Ishikawa (cell line): Measurements from ENCODE around the gene MSANTD1.

Experiments
- CEBPB ChIP-seq: IDR thresholded peaks from 2 replicates; pipeline ENCODE4 v1.6.1; 2012
- CREB1 ChIP-seq: IDR thresholded peaks from 2 replicates; pipeline ENCODE4 v1.6.1; 2012; ENCODE audit warnings: low read depth
- EGR1 ChIP-seq: IDR thresholded peaks from 2 replicates; pipeline ENCODE4 v1.6.1; 2012
- EP300 ChIP-seq: IDR thresholded peaks from 2 replicates; pipeline ENCODE4 v1.6.1; 2012; ENCODE audit warnings: borderline replicate concordance
- MAX ChIP-seq: IDR thresholded peaks from 2 replicates; pipeline ENCODE4 v1.6.1; 2012
- NFIC ChIP-seq: IDR thresholded peaks from 2 replicates; pipeline ENCODE4 v1.6.1; 2012
- RAD21 ChIP-seq: IDR thresholded peaks from 2 replicates; pipeline ENCODE4 v1.6.1; 2012; ENCODE audit warnings: low read depth
- REST ChIP-seq: IDR thresholded peaks from 2 replicates; pipeline ENCODE4 v1.6.1; 2012; ENCODE audit warnings: low read depth, mild to moderate bottlenecking
- TAF1 ChIP-seq: IDR thresholded peaks from 2 replicates; pipeline ENCODE4 v1.6.1; 2012; ENCODE audit warnings: low read depth, mild to moderate bottlenecking
- TCF12 ChIP-seq: IDR thresholded peaks from 2 replicates; pipeline ENCODE4 v1.6.1; 2012; ENCODE audit warnings: low read depth
- YY1 ChIP-seq: IDR thresholded peaks from 2 replicates; pipeline ENCODE4 v1.6.1; 2012; ENCODE audit warnings: low read depth
- ZBTB7A ChIP-seq: IDR thresholded peaks from 2 replicates; pipeline ENCODE4 v1.6.1; 2012; ENCODE audit warnings: low read depth

DNA sequence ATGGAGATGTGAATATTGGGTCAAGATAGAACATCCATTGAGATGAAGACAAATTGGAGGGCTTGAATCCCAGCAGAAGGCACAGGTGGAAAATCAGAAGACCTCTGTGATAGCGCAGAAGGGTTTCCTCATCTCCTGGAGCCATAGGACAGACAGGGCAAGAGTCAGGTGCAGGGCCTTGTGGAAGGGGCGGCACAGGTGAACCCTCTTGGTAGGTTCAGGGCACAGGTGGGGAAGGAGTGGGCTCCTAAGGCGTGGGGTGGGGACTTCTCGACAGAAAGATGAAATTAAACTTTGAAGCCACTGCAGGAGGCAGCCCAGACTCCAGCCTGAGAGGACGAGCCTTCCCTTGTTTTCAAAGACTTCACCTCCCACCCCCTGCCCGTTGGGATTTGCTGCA is 34.5 kb downstream of the MSANTD1 start:
- no peak for TF ChIP-seq EGR1
- no peak for TF ChIP-seq TAF1
- TF ChIP-seq CEBPB, result no peak
- TF ChIP-seq MAX, result no peak
- no peak for TF ChIP-seq RAD21
- TF ChIP-seq NFIC, result no peak
- no peak for TF ChIP-seq CREB1
- TF ChIP-seq REST, result no peak
- TF ChIP-seq EP300, result no peak
- TF ChIP-seq TCF12, result no peak
- no peak for TF ChIP-seq ZBTB7A
- TF ChIP-seq YY1, result no peak
